HG03442 (cell line): ENCODE data around the gene YPEL3.
A peak's percentile ranks its signal among the peaks of the same experiment; 100 is the strongest.
"Not testable (repeated sequence)": the region's sequence is repeated elsewhere in the genome, so short reads cannot be mapped to it uniquely, and the experiment has no call there.

Experiments
- ATAC-seq: cut with Tn5 transposase; IDR thresholded peaks from one replicate; pipeline ENCODE4 v1.9.1; 2021; ENCODE audit warnings: mild to moderate bottlenecking, moderate library complexity; ENCODE audit not compliant: unreplicated experiment

Gene YPEL3

GRCh38 chr16:30117768-30118167 lies 21.8 kb upstream of the YPEL3 start:
- no peak for ATAC-seq

- ATAC-seq, result no peak
Measured at GRCh38 chr16:30116291-30117207, 20.5 kb upstream of the YPEL3 start.

- no peak for ATAC-seq
Measured at GRCh38 chr16:30115238-30115637, 19.2 kb upstream of the YPEL3 start.

GRCh38 chr16:30114833-30115232 lies 18.8 kb upstream of the YPEL3 start:
- ATAC-seq, result not testable (repeated sequence)

GRCh38 chr16:30114411-30114810 lies 18.4 kb upstream of the YPEL3 start:
- ATAC-seq, result no peak

GRCh38 chr16:30113711-30114333 lies 17.8 kb upstream of the YPEL3 start:
- no peak for ATAC-seq

- no peak for ATAC-seq
Measured at GRCh38 chr16:30113031-30113710, 17.2 kb upstream of the YPEL3 start, which contains the start of gene GDPD3. GDPD3 (minus strand) TSS chr16:30113537; CDS start chr16:30113478, 59 bp downstream.

- no peak for ATAC-seq
Measured at GRCh38 chr16:30112197-30113030, 16.4 kb upstream of the YPEL3 start.

GRCh38 chr16:30110661-30111060 lies 14.6 kb upstream of the YPEL3 start:
- ATAC-seq, result no peak

- ATAC-seq, result no peak
Measured at GRCh38 chr16:30108059-30108850, 12.2 kb upstream of the YPEL3 start.

GRCh38 chr16:30104492-30104891 lies 8.5 kb upstream of the YPEL3 start:
- ATAC-seq, result no peak

- no peak for ATAC-seq
Measured at GRCh38 chr16:30104090-30104489, 8.1 kb upstream of the YPEL3 start.

GRCh38 chr16:30096862-30097563 lies 1.0 kb upstream of the YPEL3 start:
- no peak for ATAC-seq

- ATAC-seq, result no peak
Measured at GRCh38 chr16:30095166-30096078, 591 bp downstream of the YPEL3 start.

- no peak for ATAC-seq
Measured at GRCh38 chr16:30094541-30095165, 1.4 kb downstream of the YPEL3 start.

GRCh38 chr16:30092373-30093010 lies 3.5 kb downstream of the YPEL3 start:
- ATAC-seq, result peak; percentile 40
